ENCODE data around the gene STOML1. TPM values are rescaled to one million over a fixed set of nuclear protein-coding genes. Genes with fewer than 3 reads are reported as not detected.

Gene STOML1
- total RNA-seq, 1 donor from 2014 or later: 23.4 TPM

GRCh38 chr15:73987681-73988444, 4.2 kb downstream of the STOML1 start:
- DNase-seq: no peak
- H3K4me1 ChIP-seq: peaks cover 69% of the 10 kb centered on the region

DNA sequence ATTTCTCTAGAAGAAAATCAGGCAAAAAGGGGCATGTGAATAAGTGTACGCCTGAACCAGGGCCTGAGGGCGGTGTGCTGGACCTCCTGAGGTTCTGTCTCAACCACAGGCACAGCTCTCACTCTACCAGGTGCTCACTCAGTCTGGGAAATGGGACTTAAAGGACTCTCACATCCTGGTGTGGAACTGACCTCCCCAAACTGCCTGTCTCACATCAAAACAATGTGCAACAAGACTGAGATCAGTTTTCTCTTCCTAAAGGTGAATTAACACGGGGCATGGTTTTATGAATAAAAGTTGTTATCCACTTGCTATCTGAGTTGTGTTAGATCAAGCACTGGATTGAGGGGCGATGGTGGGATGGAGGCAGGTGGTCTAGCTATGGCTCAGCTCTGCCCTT, 4.8 kb downstream of the STOML1 start:
- H3K27me3 ChIP-seq: no peaks in the 10 kb centered on the region
- no peaks in the 10 kb centered on the region for H3K9me3 ChIP-seq
- H3K4me1 ChIP-seq: peaks cover 68% of the 10 kb centered on the region
- H3K36me3 ChIP-seq: no peaks in the 10 kb centered on the region
- H3K4me3 ChIP-seq: no peak overlapping the region
- H3K27ac ChIP-seq: peak overlapping the region; percentile 80
- no peak for TF ChIP-seq CTCF (IDR thresholded peaks at IDR 0.05)
- ATAC-seq: no peak
- DNase-seq: no peak
- intact Hi-C loops (cut with DNase I): no loop called here

More at GRCh38 chr15:73987681-73988444, 4.2 kb downstream of the STOML1 start:
- intact Hi-C loops (cut with DNase I): no loop called here
- no peaks in the 10 kb centered on the region for H3K9me3 ChIP-seq
- ATAC-seq: no peak
- H3K4me3 ChIP-seq: no peak overlapping the region
- H3K27ac ChIP-seq: peak overlapping the region; percentile 80
- no peak for TF ChIP-seq CTCF (IDR thresholded peaks at IDR 0.05)
- no peaks in the 10 kb centered on the region for H3K36me3 ChIP-seq
- no peaks in the 10 kb centered on the region for H3K27me3 ChIP-seq

GRCh38 chr15:73986776-73987056, 5.4 kb downstream of the STOML1 start:
- TF ChIP-seq CTCF (IDR thresholded peaks at IDR 0.05): no peak
- intact Hi-C loops (cut with DNase I): no loop called here
- ATAC-seq: no peak

GRCh38 chr15:73986055-73986775, 5.9 kb downstream of the STOML1 start:
- no peaks in the 10 kb centered on the region for H3K27me3 ChIP-seq
- no peak overlapping the region for H3K4me3 ChIP-seq
- peaks cover 72% of the 10 kb centered on the region for H3K4me1 ChIP-seq
- H3K27ac ChIP-seq: peak overlapping the region; percentile 80
- DNase-seq (no peak), ATAC-seq (no peak)
- H3K36me3 ChIP-seq: no peaks in the 10 kb centered on the region
- no peak for TF ChIP-seq CTCF (IDR thresholded peaks at IDR 0.05)
- no peaks in the 10 kb centered on the region for H3K9me3 ChIP-seq
- intact Hi-C loops (cut with DNase I): no loop called here

More at GRCh38 chr15:73986776-73987056, 5.4 kb downstream of the STOML1 start:
- Histone ChIP-seq H3K4me3 (no peak overlapping the region), H3K27me3 (no peaks in the 10 kb centered on the region), H3K4me1 (peaks cover 72% of the 10 kb centered on the region), H3K27ac (peak overlapping the region; percentile 80), H3K36me3 (no peaks in the 10 kb centered on the region), H3K9me3 (no peaks in the 10 kb centered on the region)
- no peak for DNase-seq

GRCh38 chr15:73985101-73985873, 6.8 kb downstream of the STOML1 start:
- intact Hi-C loops (cut with DNase I): no loop called here
- Histone ChIP-seq H3K9me3 (no peaks in the 10 kb centered on the region), H3K4me3 (no peak overlapping the region), H3K27ac (peak overlapping the region; percentile 90), H3K27me3 (no peaks in the 10 kb centered on the region), H3K4me1 (peaks cover 68% of the 10 kb centered on the region), H3K36me3 (no peaks in the 10 kb centered on the region)
- ATAC-seq (no peak), DNase-seq (peak; percentile 34)
- no peak for TF ChIP-seq CTCF (IDR thresholded peaks at IDR 0.05)
